AG04449 (cell line): ENCODE results near the gene ZNF730.
"Not testable (repeated sequence)": the region's sequence is repeated elsewhere in the genome, so short reads cannot be mapped to it uniquely, and the experiment has no call there.

Source experiments
- CTCF ChIA-PET: fragments of 350-600 bp; formaldehyde crosslinking; extraction: SDS; loops from one replicate; lab custom pipeline; 2021; ENCODE audit warnings: antibody characterized with exemption; lab: Yijun Ruan, JAX
- POLR2A ChIA-PET: fragments of 400-600, 350-600 bp; formaldehyde crosslinking; extraction: SDS; loops from one replicate; lab custom pipeline; 2020; ENCODE audit warnings: antibody characterized with exemption, inconsistent platforms; lab: Yijun Ruan, JAX
- DNase-seq: peaks from one replicate; pipeline ENCODE4 v3.0.0-alpha.2; 2010; ENCODE audit warnings: low read depth, low spot score
- H3K4me3 ChIP-seq: 2 replicates; pipeline ENCODE4 v1.5.1; 2011; ENCODE audit warnings: low read depth, mild to moderate bottlenecking, control low read depth, low read length
- TF ChIP-seq, protein P1 (sequence below): IDR thresholded peaks from one replicate; pipeline ENCODE4 v1.5.1; 2011; ENCODE audit warnings: mild to moderate bottlenecking, moderate library complexity, low read length, control low read depth, inconsistent platforms; ENCODE audit not compliant: insufficient read depth; ENCODE audit errors: missing control alignments

ZNF730 gene

DNA sequence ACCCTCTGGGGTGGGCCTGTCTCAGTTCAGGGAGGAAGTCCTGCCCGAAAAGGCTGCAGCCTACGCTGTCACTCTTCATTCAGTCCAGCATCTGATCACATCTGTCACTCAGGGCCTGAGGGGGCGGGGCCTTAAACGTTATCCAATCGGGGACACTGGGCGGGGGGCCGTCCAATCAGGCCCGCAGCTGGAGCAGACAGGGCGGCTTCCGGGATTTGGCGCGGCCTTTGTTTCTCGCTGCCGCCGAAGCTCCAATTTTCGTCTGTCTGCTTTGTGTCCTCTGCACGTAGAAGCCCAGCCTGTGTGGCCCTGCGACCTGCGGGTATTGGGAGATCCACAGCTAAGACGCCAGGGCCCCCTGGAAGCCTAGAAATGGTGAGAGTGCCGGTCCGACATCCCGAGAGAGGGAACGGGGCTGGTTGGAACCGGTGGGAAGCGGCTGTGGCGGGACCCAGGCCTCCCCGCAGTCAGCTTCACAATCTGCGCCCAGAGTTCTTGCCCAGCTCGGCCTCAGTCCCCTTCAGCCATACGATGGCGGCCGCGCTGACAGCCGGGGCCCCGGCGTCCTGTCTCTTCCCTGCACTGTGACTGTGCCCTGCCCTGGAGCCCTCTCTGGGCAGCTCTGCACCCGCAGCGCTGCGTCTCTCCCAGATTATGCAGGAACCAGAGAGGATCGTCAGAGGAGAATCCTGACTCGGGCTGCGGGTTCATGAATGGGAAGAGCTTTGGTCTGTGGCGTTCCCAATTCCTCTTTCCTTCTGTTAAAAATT, at the start of gene ZNF730:
Gene ZNF730 (plus strand): TSS at position 224 of the 770 bp plus-strand sequence. CDS start 149 bp downstream, at position 373.
- ChIA-PET CTCF (no interaction called here), POLR2A (interaction anchor here (0.8 kb wide), 1 partner anchor 42 kb away, joined by 4 read pairs; no protein-coding TSS in a partner anchor)
- TF ChIP-seq, protein P1, sequence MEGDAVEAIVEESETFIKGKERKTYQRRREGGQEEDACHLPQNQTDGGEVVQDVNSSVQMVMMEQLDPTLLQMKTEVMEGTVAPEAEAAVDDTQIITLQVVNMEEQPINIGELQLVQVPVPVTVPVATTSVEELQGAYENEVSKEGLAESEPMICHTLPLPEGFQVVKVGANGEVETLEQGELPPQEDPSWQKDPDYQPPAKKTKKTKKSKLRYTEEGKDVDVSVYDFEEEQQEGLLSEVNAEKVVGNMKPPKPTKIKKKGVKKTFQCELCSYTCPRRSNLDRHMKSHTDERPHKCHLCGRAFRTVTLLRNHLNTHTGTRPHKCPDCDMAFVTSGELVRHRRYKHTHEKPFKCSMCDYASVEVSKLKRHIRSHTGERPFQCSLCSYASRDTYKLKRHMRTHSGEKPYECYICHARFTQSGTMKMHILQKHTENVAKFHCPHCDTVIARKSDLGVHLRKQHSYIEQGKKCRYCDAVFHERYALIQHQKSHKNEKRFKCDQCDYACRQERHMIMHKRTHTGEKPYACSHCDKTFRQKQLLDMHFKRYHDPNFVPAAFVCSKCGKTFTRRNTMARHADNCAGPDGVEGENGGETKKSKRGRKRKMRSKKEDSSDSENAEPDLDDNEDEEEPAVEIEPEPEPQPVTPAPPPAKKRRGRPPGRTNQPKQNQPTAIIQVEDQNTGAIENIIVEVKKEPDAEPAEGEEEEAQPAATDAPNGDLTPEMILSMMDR = no peak

DNA sequence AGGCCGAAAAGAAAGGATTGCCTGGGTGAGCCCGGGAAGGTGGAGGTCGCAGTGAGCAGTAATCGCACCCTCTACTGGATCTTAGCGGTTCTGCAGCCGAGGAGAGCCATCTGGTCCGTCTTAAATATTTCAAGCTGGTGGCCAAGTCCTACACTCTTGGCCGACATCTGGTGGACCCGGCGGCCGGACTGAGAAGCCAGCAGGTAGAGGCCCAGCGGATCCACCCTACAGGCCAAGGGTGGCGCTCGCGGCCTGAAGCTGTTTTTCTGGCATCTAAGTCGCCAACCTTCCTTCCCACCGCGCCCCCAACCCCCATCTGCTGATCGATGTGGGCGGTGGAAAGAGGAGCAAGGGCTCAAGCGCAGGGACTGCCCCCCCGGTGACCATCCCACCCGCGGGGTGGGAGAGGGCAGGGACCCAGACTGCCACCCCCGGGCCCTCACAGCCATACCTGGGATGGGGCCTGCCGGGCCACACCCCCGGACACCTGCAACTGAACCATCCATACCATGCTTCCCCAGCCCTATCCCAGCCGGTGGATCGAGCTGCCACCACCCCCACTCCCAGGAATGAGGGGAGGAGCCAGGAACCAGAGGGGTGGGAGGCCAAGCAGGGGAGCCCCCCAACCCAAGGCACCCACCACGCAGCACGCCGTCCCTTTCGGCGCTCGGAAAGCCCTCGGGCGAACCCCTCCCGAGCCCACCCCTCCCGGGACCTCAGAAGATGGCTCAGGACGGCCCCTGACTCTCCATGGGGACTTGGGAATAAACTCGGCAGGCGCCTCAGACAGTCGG, 46.3 kb upstream of the ZNF730 start:
- DNase-seq = no peak
- TF ChIP-seq, protein P1 = peak; percentile 21
- CTCF ChIA-PET = interaction anchor here (0.7 kb wide), 1 partner anchor 16 kb away, joined by 3 read pairs; no protein-coding TSS in a partner anchor
- peak overlapping the region; percentile 26 for H3K4me3 ChIP-seq
- POLR2A ChIA-PET = no interaction called here

More for the DNA sequence above, at the start of gene ZNF730:
- peak within 1 kb of the TSS; percentile 85 for H3K4me3 ChIP-seq
- DNase-seq = peak; percentile 26

DNA sequence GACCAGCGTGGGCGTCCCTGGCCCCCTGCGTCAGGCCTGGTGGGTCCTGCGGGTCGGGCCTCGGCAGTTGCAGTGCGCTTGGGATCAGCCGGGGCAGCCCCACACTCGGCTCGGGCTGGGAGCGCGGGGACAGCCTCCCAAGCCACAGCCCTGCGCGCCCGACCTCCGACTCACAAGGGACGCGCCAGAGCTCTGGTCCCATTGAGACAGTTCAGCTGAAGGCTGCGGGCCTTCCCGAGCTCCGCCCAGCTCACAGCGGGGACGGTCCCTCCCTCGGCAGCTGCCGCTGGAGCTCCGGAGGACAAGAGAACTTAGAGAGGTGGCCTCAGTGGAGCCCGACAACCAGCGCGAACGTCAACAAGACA, 45.7 kb upstream of the ZNF730 start:
- ChIA-PET POLR2A (no interaction called here), CTCF (no interaction called here)
- peak overlapping the region; percentile 26 for H3K4me3 ChIP-seq

DNA sequence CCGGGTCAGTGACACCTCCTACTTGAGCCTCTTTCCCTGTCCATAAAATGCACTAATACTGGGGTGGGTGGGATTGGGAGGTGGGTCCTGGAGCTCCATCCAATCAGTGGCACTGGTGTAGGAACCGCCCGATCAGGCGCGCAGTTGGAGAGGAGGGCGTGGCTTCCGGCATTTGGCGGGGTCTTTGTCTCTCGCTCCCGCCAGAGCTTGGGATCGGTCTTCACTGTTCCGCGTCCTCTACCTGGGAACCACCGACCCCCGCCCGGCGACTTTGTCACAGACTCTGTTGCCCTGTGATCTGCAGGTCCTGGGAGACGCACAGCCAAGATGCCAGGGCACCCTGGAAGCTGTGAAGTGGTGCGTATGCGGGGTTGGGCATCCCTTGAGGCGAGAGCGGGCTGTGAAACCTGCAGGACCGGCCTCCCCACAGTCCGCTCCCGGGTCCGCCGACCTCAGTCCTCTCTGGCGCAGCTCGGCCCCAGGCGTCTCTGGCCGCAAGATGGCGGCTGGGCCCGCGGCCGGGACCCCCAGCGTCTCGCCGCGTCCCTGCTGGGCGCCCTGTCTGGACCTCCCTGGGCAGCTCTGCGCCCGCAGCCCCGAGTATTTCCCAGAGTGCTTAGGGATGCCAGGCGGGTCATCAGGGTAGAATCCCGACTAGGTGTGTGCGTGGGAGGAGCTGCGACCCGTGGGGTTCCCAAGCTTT, 41.6 kb upstream of the ZNF730 start:
- ChIA-PET CTCF (no interaction called here), POLR2A (interaction anchor here (0.7 kb wide), 1 partner anchor 42 kb away, joined by 4 read pairs; the partner anchor contains the start of gene ZNF730)
- H3K4me3 ChIP-seq = peak overlapping the region; percentile 75
- no peak for DNase-seq
- TF ChIP-seq, protein P1 = no peak

More for the DNA sequence above, 45.7 kb upstream of the ZNF730 start:
- TF ChIP-seq, protein P1 = no peak
- DNase-seq = no peak

DNA sequence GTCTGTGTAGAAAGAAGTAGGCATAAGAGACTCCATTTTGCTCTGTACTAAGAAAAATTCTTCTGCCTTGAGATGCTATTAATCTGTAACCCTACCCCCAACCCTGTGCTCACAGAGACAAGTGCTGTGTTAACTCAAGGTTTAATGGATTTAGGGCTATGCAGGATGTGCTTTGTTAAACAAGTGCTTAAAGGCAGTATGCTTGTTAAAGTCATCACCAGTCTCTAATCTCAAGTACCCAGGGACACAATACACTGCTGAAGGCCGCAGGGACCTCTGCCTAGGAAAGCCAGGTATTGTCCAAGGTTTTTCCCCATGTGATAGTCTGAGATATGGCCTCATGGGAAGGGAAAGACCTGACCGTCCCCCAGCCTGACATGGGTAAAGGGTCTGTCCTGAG, 39.0 kb upstream of the ZNF730 start:
- POLR2A ChIA-PET, H3K4me3 ChIP-seq, DNase-seq, CTCF ChIA-PET: not testable (repeated sequence)

DNA sequence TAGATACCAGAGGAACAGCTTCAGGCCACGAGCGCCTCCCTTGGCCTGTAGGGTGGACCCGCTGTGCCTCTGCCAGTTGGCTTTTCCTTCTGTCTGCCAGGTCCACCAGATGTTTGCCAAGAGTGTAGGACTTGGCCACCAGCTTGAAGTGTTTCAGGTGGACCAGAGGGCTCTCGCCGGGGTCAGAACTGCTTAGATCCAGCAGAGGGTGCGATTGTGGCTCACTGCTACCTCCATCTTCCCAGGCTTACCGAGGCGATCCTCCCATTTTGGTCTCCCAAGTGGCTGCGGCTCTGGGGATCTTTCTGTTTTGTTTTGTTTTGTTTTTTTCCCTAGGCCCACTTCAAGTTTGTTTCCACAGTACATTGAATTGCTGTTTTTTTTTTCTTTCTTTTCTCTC, 23.0 kb upstream of the ZNF730 start:
- DNase-seq = no peak
- ChIA-PET POLR2A (no interaction called here), CTCF (no interaction called here)
- TF ChIP-seq, protein P1 = no peak
- no peak overlapping the region for H3K4me3 ChIP-seq
